ENCODE data around the gene HOXB5.

The HOXB5 gene

GRCh38 chr17:48594538-48595277 lies 1.1 kb upstream of the HOXB5 start:
- no peak for DNase-seq (ENCODE audit: low read depth)
- TF ChIP-seq CTCF (IDR thresholded peaks at IDR 0.05; ENCODE audit: low read length, missing control alignments), result no peak
- no peak overlapping the region for H3K4me3 ChIP-seq (replicated peaks; ENCODE audit: low read depth, low read length)

- H3K4me3 ChIP-seq (replicated peaks; ENCODE audit: low read depth, low read length), result peak overlapping the region; percentile 48
- peak; percentile 81 for DNase-seq (ENCODE audit: low read depth)
- peak; percentile 75 for TF ChIP-seq CTCF (IDR thresholded peaks at IDR 0.05; ENCODE audit: low read length, missing control alignments)
Observed at GRCh38 chr17:48593840-48594537, 410 bp upstream of the HOXB5 start.

GRCh38 chr17:48592577-48592976 lies 1.0 kb downstream of the HOXB5 start:
- no peak for TF ChIP-seq CTCF (IDR thresholded peaks at IDR 0.05; ENCODE audit: low read length, missing control alignments)
- peak overlapping the region; percentile 48 for H3K4me3 ChIP-seq (replicated peaks; ENCODE audit: low read depth, low read length)
- DNase-seq (ENCODE audit: low read depth), result no peak

GRCh38 chr17:48592057-48592514 lies 1.5 kb downstream of the HOXB5 start:
- peak overlapping the region; percentile 48 for H3K4me3 ChIP-seq (replicated peaks; ENCODE audit: low read depth, low read length)
- DNase-seq (ENCODE audit: low read depth), result no peak
- TF ChIP-seq CTCF (IDR thresholded peaks at IDR 0.05; ENCODE audit: low read length, missing control alignments), result no peak

GRCh38 chr17:48591255-48592056 lies 2.1 kb downstream of the HOXB5 start:
- H3K4me3 ChIP-seq (replicated peaks; ENCODE audit: low read depth, low read length), result peak overlapping the region; percentile 48
- DNase-seq (ENCODE audit: low read depth), result no peak
- TF ChIP-seq CTCF (IDR thresholded peaks at IDR 0.05; ENCODE audit: low read length, missing control alignments), result no peak

- no peak overlapping the region for H3K4me3 ChIP-seq (replicated peaks; ENCODE audit: low read depth, low read length)
- DNase-seq (ENCODE audit: low read depth), result no peak
- TF ChIP-seq CTCF (IDR thresholded peaks at IDR 0.05; ENCODE audit: low read length, missing control alignments), result no peak
Observed at GRCh38 chr17:48590607-48591161, 2.9 kb downstream of the HOXB5 start.
